IPS-20b (cell line): ENCODE results near the gene ANKLE1.

Experiments
- H3K27ac ChIP-seq: one replicate; pipeline ENCODE4 v1.5.1; 2013; ENCODE audit warnings: low read length
- H3K27me3 ChIP-seq: 2 replicates; pipeline ENCODE4 v1.6.1; 2013; ENCODE audit warnings: mild to moderate bottlenecking, low read length, inconsistent platforms; ENCODE audit not compliant: insufficient read depth
- H3K36me3 ChIP-seq: 2 replicates; pipeline ENCODE4 v1.6.1; 2013; ENCODE audit warnings: low read depth, mild to moderate bottlenecking, inconsistent platforms, low read length, moderate library complexity; ENCODE audit not compliant: insufficient read depth
- H3K4me1 ChIP-seq: 2 replicates; pipeline ENCODE4 v1.6.1; 2013; ENCODE audit warnings: mild to moderate bottlenecking, control low read depth, inconsistent platforms, low read length, moderate library complexity; ENCODE audit not compliant: insufficient read depth
- H3K4me3 ChIP-seq: 2 replicates; pipeline ENCODE4 v1.5.1; 2013; ENCODE audit warnings: mild to moderate bottlenecking, low read length, inconsistent platforms
- H3K9ac ChIP-seq: 2 replicates; pipeline ENCODE4 v1.6.1; 2013; ENCODE audit warnings: low read depth, mild to moderate bottlenecking, inconsistent platforms, low read length, moderate library complexity
- H3K9me3 ChIP-seq: 2 replicates; pipeline ENCODE4 v1.6.1; 2013; ENCODE audit warnings: mild to moderate bottlenecking, low read depth, low read length, inconsistent platforms; ENCODE audit not compliant: insufficient read depth

Gene ANKLE1

GRCh38 chr19:17281391-17282304, at the start of gene ANKLE1:
Gene ANKLE1, plus strand, starts transcription at chr19:17281901. Its CDS starts 20 bp downstream, at chr19:17281921.
- H3K27me3 ChIP-seq = peaks cover 24% of the 10 kb centered on the region
- H3K4me3 ChIP-seq = peak within 1 kb of the TSS; percentile 62; the same call in 1 of the 2 replicates
- peaks cover 21% of the 10 kb centered on the region for H3K36me3 ChIP-seq
- peak within 1 kb of the TSS; percentile 30; the same call in 1 of the 2 replicates for H3K9ac ChIP-seq
- H3K4me1 ChIP-seq = no peaks in the 10 kb centered on the region
- H3K27ac ChIP-seq = no peak within 1 kb of the TSS
- no peaks in the 10 kb centered on the region for H3K9me3 ChIP-seq

- Histone ChIP-seq H3K4me3 (no peak overlapping the region), H3K9ac (no peak overlapping the region), H3K9me3 (no peaks in the 10 kb centered on the region), H3K36me3 (peaks cover 51% of the 10 kb centered on the region), H3K27me3 (no peaks in the 10 kb centered on the region), H3K27ac (no peak overlapping the region), H3K4me1 (peaks cover 10% of the 10 kb centered on the region; the same call in 1 of the 2 replicates)
Observed at GRCh38 chr19:17232258-17232657, 49.4 kb upstream of the ANKLE1 start.

- peaks cover 61% of the 10 kb centered on the region for H3K36me3 ChIP-seq
- peaks cover 10% of the 10 kb centered on the region; the same call in 1 of the 2 replicates for H3K4me1 ChIP-seq
- H3K27me3 ChIP-seq = no peaks in the 10 kb centered on the region
- H3K27ac ChIP-seq = peak overlapping the region; percentile 71
- H3K4me3 ChIP-seq = peak overlapping the region; percentile 85
- peak overlapping the region; percentile 90; the same call in 1 of the 2 replicates for H3K9ac ChIP-seq
- H3K9me3 ChIP-seq = no peaks in the 10 kb centered on the region
Observed at GRCh38 chr19:17234911-17235299, 46.8 kb upstream of the ANKLE1 start.

- Histone ChIP-seq H3K4me1 (peaks cover 10% of the 10 kb centered on the region; the same call in 1 of the 2 replicates), H3K9me3 (no peaks in the 10 kb centered on the region), H3K27me3 (no peaks in the 10 kb centered on the region), H3K9ac (peak overlapping the region; percentile 90; the same call in 1 of the 2 replicates), H3K4me3 (peak overlapping the region; percentile 85), H3K36me3 (peaks cover 62% of the 10 kb centered on the region), H3K27ac (peak overlapping the region; percentile 71)
Observed at GRCh38 chr19:17235300-17235970, 46.3 kb upstream of the ANKLE1 start.

- H3K9me3 ChIP-seq = no peaks in the 10 kb centered on the region
- H3K4me3 ChIP-seq = peak overlapping the region; percentile 85; the same call in 1 of the 2 replicates
- H3K4me1 ChIP-seq = peaks cover 10% of the 10 kb centered on the region; the same call in 1 of the 2 replicates
- no peaks in the 10 kb centered on the region for H3K27me3 ChIP-seq
- H3K27ac ChIP-seq = peak overlapping the region; percentile 71
- peaks cover 63% of the 10 kb centered on the region for H3K36me3 ChIP-seq
- H3K9ac ChIP-seq = peak overlapping the region; percentile 90; the same call in 1 of the 2 replicates
Observed at GRCh38 chr19:17235971-17236777, 45.5 kb upstream of the ANKLE1 start.

- no peak overlapping the region for H3K27ac ChIP-seq
- no peak overlapping the region for H3K9ac ChIP-seq
- no peaks in the 10 kb centered on the region for H3K9me3 ChIP-seq
- peaks cover 58% of the 10 kb centered on the region for H3K36me3 ChIP-seq
- peaks cover 10% of the 10 kb centered on the region; the same call in 1 of the 2 replicates for H3K4me1 ChIP-seq
- no peak overlapping the region for H3K4me3 ChIP-seq
- H3K27me3 ChIP-seq = no peaks in the 10 kb centered on the region
Observed at GRCh38 chr19:17236811-17237543, 44.7 kb upstream of the ANKLE1 start.

GRCh38 chr19:17237747-17238706, 43.7 kb upstream of the ANKLE1 start:
- peaks cover 48% of the 10 kb centered on the region for H3K36me3 ChIP-seq
- peaks cover 13% of the 10 kb centered on the region; the same call in 1 of the 2 replicates for H3K4me1 ChIP-seq
- H3K27me3 ChIP-seq = no peaks in the 10 kb centered on the region
- H3K9ac ChIP-seq = no peak overlapping the region
- H3K27ac ChIP-seq = no peak overlapping the region
- H3K4me3 ChIP-seq = no peak overlapping the region
- no peaks in the 10 kb centered on the region for H3K9me3 ChIP-seq

GRCh38 chr19:17240062-17240752, 41.5 kb upstream of the ANKLE1 start:
- Histone ChIP-seq H3K9me3 (no peaks in the 10 kb centered on the region), H3K4me1 (peaks cover 8% of the 10 kb centered on the region; the same call in 1 of the 2 replicates), H3K27ac (no peak overlapping the region), H3K9ac (no peak overlapping the region), H3K4me3 (no peak overlapping the region), H3K27me3 (no peaks in the 10 kb centered on the region), H3K36me3 (peaks cover 36% of the 10 kb centered on the region)

- H3K27me3 ChIP-seq = no peaks in the 10 kb centered on the region
- no peak overlapping the region for H3K4me3 ChIP-seq
- H3K4me1 ChIP-seq = peaks cover 8% of the 10 kb centered on the region; the same call in 1 of the 2 replicates
- H3K9me3 ChIP-seq = no peaks in the 10 kb centered on the region
- H3K9ac ChIP-seq = no peak overlapping the region
- peaks cover 36% of the 10 kb centered on the region for H3K36me3 ChIP-seq
- no peak overlapping the region for H3K27ac ChIP-seq
Observed at GRCh38 chr19:17240826-17241399, 40.8 kb upstream of the ANKLE1 start.
